Endothelial cell of umbilical vein (primary cell): Measurements from ENCODE around the gene YWHAG. TPM values are rescaled to one million over a fixed set of nuclear protein-coding genes. Genes with fewer than 3 reads are reported as not detected.
A peak's percentile ranks its signal among the peaks of the same experiment; 100 is the strongest.

Experiments used
- BruUV-seq: library from RNA; stranded (reverse); fragments of 400-500 nt; replicated peaks from 2 replicates; lab custom pipeline; 2021; lab: Mats Ljungman, UMichigan
- CTCF ChIA-PET: fragments of 300-600, 350-600 bp; sonication (Branson Sonifier 250); formaldehyde crosslinking; loops from one replicate; lab custom pipeline; 2021; ENCODE audit warnings: antibody characterized with exemption, inconsistent platforms; lab: Charles Lee
- POLR2A ChIA-PET: fragments of 300-600, 350-600 bp; sonication (Branson Sonifier 250); formaldehyde crosslinking; loops from one replicate; lab custom pipeline; 2021; ENCODE audit warnings: antibody characterized with exemption, inconsistent platforms; lab: Charles Lee
- DNase-seq: peaks from one replicate; pipeline ENCODE4 v3.0.0-alpha.2; 2011; ENCODE audit warnings: low read depth, low spot score
- FAIRE-seq: peaks from 2 replicates; lab custom pipeline; 2011; peaks lifted over from hg19 to GRCh38; lab: Jason Lieb, UNC
- H2AFZ ChIP-seq: 2 replicates; pipeline ENCODE4 v1.6.0; 2012; ENCODE audit warnings: low read depth, low read length, control low read depth, inconsistent platforms
- H3K27ac ChIP-seq: 2 replicates; pipeline ENCODE4 v1.5.1; 2011; ENCODE audit warnings: low read depth, mild to moderate bottlenecking, control low read depth, low read length, moderate library complexity; ENCODE audit not compliant: insufficient read depth
- H3K27me3 ChIP-seq, 2 experiments: 2 replicates each; pipeline versions ENCODE4 v1.6.0 to v1.6.1; 2011; ENCODE audit warnings: low read length in 2 of 2, mixed read lengths in 1 of 2; ENCODE audit not compliant: control insufficient read depth in 2 of 2, insufficient read depth in 2 of 2
- H3K36me3 ChIP-seq, 2 experiments: 2 replicates in 1 of 2; 3 replicates in 1 of 2; pipeline ENCODE4 v1.5.1; 2011; ENCODE audit warnings: low read length in 2 of 2, mild to moderate bottlenecking in 1 of 2, moderate library complexity in 1 of 2; ENCODE audit not compliant: control insufficient read depth in 2 of 2, insufficient read depth in 2 of 2; ENCODE audit errors: extremely low read depth in 1 of 2
- H3K4me1 ChIP-seq: 3 replicates; pipeline ENCODE4 v1.5.1; 2011; ENCODE audit warnings: mild to moderate bottlenecking, low read length; ENCODE audit not compliant: control insufficient read depth, insufficient read depth; ENCODE audit errors: extremely low read depth
- H3K4me2 ChIP-seq: 2 replicates; pipeline ENCODE4 v1.6.1; 2011; ENCODE audit warnings: low read length, control low read depth, mixed read lengths; ENCODE audit not compliant: insufficient read depth
- H3K4me3 ChIP-seq, 3 experiments: fragments of 200-600 bp in 1 of 3; sonication (generic), shearing (Covaris generic) in 1 of 3; replicated peaks in 1 of 3; 2 replicates each; pipeline ENCODE4 v1.5.1; 2011 to 2016; ENCODE audit warnings: control low read depth in 3 of 3, low read length in 3 of 3, mild to moderate bottlenecking in 2 of 3, inconsistent platforms in 1 of 3, low read depth in 1 of 3, moderate library complexity in 1 of 3; ENCODE audit not compliant: insufficient read depth in 1 of 3
- H3K79me2 ChIP-seq: 2 replicates; pipeline ENCODE4 v1.6.0; 2012; ENCODE audit warnings: low read length, inconsistent platforms; ENCODE audit not compliant: control insufficient read depth, insufficient read depth
- H3K9ac ChIP-seq: replicated peaks from 2 replicates; pipeline ENCODE3; 2011; ENCODE audit warnings: low read length, control low read depth; ENCODE audit not compliant: insufficient read depth; ENCODE audit errors: extremely low read depth
- H3K9me1 ChIP-seq: replicated peaks from 3 replicates; pipeline ENCODE4 v1.6.0; 2011; ENCODE audit warnings: mild to moderate bottlenecking, low read length; ENCODE audit not compliant: control insufficient read depth, insufficient read depth; ENCODE audit errors: extremely low read depth
- H3K9me3 ChIP-seq: replicated peaks from 2 replicates; pipeline ENCODE4 v1.5.1; 2012; ENCODE audit warnings: low read length, inconsistent platforms; ENCODE audit not compliant: control insufficient read depth, insufficient read depth
- H4K20me1 ChIP-seq: replicated peaks from 2 replicates; pipeline ENCODE3; 2011; ENCODE audit warnings: mild to moderate bottlenecking, low read length; ENCODE audit not compliant: control insufficient read depth, insufficient read depth; ENCODE audit errors: extremely low read depth
- EZH2 ChIP-seq: IDR thresholded peaks from 2 replicates; pipeline ENCODE4 v1.6.1; 2012; ENCODE audit warnings: borderline replicate concordance, low read depth, mild to moderate bottlenecking, moderate library complexity, low read length, inconsistent platforms; ENCODE audit not compliant: severe bottlenecking
- FOS ChIP-seq: IDR thresholded peaks from 2 replicates; pipeline ENCODE4 v1.6.1; 2011; ENCODE audit warnings: mild to moderate bottlenecking, low read length, moderate library complexity, borderline replicate concordance; ENCODE audit not compliant: insufficient read depth
- GATA2 ChIP-seq: IDR thresholded peaks from 2 replicates; pipeline ENCODE4 v1.7.0; 2011; ENCODE audit warnings: low read depth, mild to moderate bottlenecking, moderate library complexity, mixed read lengths, low read length; ENCODE audit not compliant: insufficient read length, insufficient read depth
- JUN ChIP-seq: IDR thresholded peaks from 2 replicates; pipeline ENCODE4 v1.6.1; 2011; ENCODE audit warnings: borderline replicate concordance, low read depth; ENCODE audit not compliant: insufficient read length, insufficient read depth
- MYC ChIP-seq: IDR thresholded peaks from one replicate; pipeline ENCODE4 v1.6.1; 2011; ENCODE audit warnings: mild to moderate bottlenecking, low read depth, low read length
- POLR2A ChIP-seq: IDR thresholded peaks from 2 replicates; pipeline ENCODE4 v1.6.1; 2012; ENCODE audit warnings: low read depth, mild to moderate bottlenecking, control low read depth, low read length
- dilution Hi-C: fragments of 300-500 bp; cut with MboI; formaldehyde crosslinking; loops from one replicate; pipeline ENCODE4 v1.15.0; 2019; ENCODE audit warnings: low sequenced_read_pairs; ENCODE audit not compliant: extremely low pct_ligation_motif_present
- intact Hi-C: fragments of 100-400 bp; cut with micrococcal nuclease; formaldehyde crosslinking; loops from one replicate; pipeline ENCODE4 v1.10.0; 2022
- polyA plus RNA-seq, 4 experiments: library from polyadenylated mRNA; depleted of rRNA in 3 of 4; stranded (reverse) in 3 of 4; unstranded in 1 of 4; fragments of >200 nt; gene quantifications; 2 replicates each; pipeline versions ENCODE4 v1.2.1 to v1.2.3, GENCODE V29; 2011 to 2012; ENCODE audit warnings: missing spikeins in 1 of 4
- total RNA-seq: library from RNA; stranded (reverse); gene quantifications from 2 replicates; pipeline ENCODE4 v1.2.3, GENCODE V29; 2021
- TF ChIP-seq, protein P1 (sequence below), 2 donors: IDR thresholded peaks; 1 replicate in 1 of 2; 2 replicates in 1 of 2; pipeline ENCODE4 v1.5.1; 2011; ENCODE audit warnings: low read length in 2 of 2, mild to moderate bottlenecking in 2 of 2, moderate library complexity in 2 of 2, control low read depth in 1 of 2, inconsistent platforms in 1 of 2, low read depth in 1 of 2; ENCODE audit not compliant: insufficient read depth in 1 of 2; ENCODE audit errors: extremely low read depth in 1 of 2

Gene YWHAG
- total and polyA plus RNA-seq, 2 donors (not counting 3 experiments of a cell fraction or from before 2014, with no cell fraction given) = 55.6 to 205 TPM

- no peak overlapping the region for H3K4me3 ChIP-seq
- intact Hi-C loops = loop anchor here (1.0 to 2.0 kb wide), 7 partner anchors 33 to 182 kb away; no protein-coding TSS in a partner anchor
Observed at GRCh38 chr7:76359978-76360638, 1.3 kb upstream of the YWHAG start.

More at GRCh38 chr7:76359978-76360638, 1.3 kb upstream of the YWHAG start:
- Histone ChIP-seq H3K36me3 (peaks cover 0 to 3% of the 10 kb centered on the region in 2 experiments), H3K9me1 (no peaks in the 10 kb centered on the region), H3K4me2 (peak overlapping the region; percentile 19), H3K4me1 (peaks cover 39% of the 10 kb centered on the region), H3K27me3 (no peaks in the 10 kb centered on the region), H3K9ac (peak overlapping the region; percentile 96), H2AFZ (peak overlapping the region; percentile 55), H3K9me3 (no peaks in the 10 kb centered on the region), H3K79me2 (peaks cover 37% of the 10 kb centered on the region), H4K20me1 (peaks cover 20% of the 10 kb centered on the region), H3K27ac (peak overlapping the region; percentile 92)
- FAIRE-seq = no peak
- POLR2A ChIA-PET = interaction anchor here (0.6 to 1.9 kb wide), 3 partner anchors 10 to 59 kb away, joined by 3 to 11 read pairs (median 6); no protein-coding TSS in a partner anchor
- no peak for DNase-seq
- CTCF ChIA-PET = interaction anchor here (1.0 to 2.5 kb wide), 10 partner anchors 9 to 182 kb away, joined by 3 to 10 read pairs (median 5); no protein-coding TSS in a partner anchor
- BruUV-seq = no TSS peak
- dilution Hi-C loops = no loop called here
- no peak for TF ChIP-seq EZH2
- no peak for TF ChIP-seq FOS
- TF ChIP-seq, protein P1, sequence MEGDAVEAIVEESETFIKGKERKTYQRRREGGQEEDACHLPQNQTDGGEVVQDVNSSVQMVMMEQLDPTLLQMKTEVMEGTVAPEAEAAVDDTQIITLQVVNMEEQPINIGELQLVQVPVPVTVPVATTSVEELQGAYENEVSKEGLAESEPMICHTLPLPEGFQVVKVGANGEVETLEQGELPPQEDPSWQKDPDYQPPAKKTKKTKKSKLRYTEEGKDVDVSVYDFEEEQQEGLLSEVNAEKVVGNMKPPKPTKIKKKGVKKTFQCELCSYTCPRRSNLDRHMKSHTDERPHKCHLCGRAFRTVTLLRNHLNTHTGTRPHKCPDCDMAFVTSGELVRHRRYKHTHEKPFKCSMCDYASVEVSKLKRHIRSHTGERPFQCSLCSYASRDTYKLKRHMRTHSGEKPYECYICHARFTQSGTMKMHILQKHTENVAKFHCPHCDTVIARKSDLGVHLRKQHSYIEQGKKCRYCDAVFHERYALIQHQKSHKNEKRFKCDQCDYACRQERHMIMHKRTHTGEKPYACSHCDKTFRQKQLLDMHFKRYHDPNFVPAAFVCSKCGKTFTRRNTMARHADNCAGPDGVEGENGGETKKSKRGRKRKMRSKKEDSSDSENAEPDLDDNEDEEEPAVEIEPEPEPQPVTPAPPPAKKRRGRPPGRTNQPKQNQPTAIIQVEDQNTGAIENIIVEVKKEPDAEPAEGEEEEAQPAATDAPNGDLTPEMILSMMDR (IDR thresholded peaks at IDR 0.05; ENCODE audit: extremely low read depth in 1 of 2, insufficient read depth in 1 of 2, low read depth in 1 of 2, low read length in 2 of 2) = no peak
- no peak for TF ChIP-seq JUN
- TF ChIP-seq POLR2A = no peak
- no peak for TF ChIP-seq GATA2
- no peak for TF ChIP-seq MYC
